Measurements from ENCODE around the gene KLHL41. TPM values are rescaled to one million over a fixed set of nuclear protein-coding genes. Genes with fewer than 3 reads are reported as not detected.

The KLHL41 gene
- total RNA-seq, 1 donor from 2014 or later, result 2.2 TPM

DNA sequence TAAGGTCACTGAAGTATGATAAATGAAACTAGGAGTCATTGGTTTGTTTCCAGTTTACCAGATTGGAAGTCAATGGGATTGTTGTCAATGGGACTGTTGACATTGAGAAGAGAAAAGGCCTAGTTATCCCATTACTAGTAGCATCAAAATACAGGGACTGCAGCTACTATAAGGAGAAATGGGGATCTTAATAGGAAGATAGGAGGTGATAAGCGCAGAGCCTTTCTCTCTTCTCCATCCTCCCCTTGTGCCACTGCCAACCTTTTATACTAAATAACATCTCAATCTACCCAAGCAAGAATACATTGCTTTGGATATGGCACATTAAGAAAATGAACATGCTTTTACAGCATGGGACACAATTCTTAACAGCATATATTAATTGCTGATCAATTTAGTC lies 40.7 kb upstream of the KLHL41 start:
- DNase-seq (ENCODE audit: low spot score), result no peak
- no peaks in the 10 kb centered on the region for H3K9me3 Mint-ChIP-seq (ENCODE audit: low read depth)
- TF ChIP-seq, protein P1, sequence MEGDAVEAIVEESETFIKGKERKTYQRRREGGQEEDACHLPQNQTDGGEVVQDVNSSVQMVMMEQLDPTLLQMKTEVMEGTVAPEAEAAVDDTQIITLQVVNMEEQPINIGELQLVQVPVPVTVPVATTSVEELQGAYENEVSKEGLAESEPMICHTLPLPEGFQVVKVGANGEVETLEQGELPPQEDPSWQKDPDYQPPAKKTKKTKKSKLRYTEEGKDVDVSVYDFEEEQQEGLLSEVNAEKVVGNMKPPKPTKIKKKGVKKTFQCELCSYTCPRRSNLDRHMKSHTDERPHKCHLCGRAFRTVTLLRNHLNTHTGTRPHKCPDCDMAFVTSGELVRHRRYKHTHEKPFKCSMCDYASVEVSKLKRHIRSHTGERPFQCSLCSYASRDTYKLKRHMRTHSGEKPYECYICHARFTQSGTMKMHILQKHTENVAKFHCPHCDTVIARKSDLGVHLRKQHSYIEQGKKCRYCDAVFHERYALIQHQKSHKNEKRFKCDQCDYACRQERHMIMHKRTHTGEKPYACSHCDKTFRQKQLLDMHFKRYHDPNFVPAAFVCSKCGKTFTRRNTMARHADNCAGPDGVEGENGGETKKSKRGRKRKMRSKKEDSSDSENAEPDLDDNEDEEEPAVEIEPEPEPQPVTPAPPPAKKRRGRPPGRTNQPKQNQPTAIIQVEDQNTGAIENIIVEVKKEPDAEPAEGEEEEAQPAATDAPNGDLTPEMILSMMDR (IDR thresholded peaks at IDR 0.05), result no peak
- no peak overlapping the region for H3K27ac Mint-ChIP-seq (ENCODE audit: unreplicated experiment)
- no peaks in the 10 kb centered on the region for H3K27me3 Mint-ChIP-seq (ENCODE audit: low read depth)
- H3K36me3 Mint-ChIP-seq (ENCODE audit: low read depth), result no peaks in the 10 kb centered on the region
- H3K4me1 Mint-ChIP-seq (ENCODE audit: low read depth), result peaks cover 1% of the 10 kb centered on the region
- no peak overlapping the region for H3K4me3 Mint-ChIP-seq (ENCODE audit: unreplicated experiment)

- Mint-ChIP-seq H3K36me3 (ENCODE audit: low read depth) (no peaks in the 10 kb centered on the region), H3K9me3 (ENCODE audit: low read depth) (no peaks in the 10 kb centered on the region), H3K4me3 (ENCODE audit: unreplicated experiment) (no peak overlapping the region), H3K27ac (ENCODE audit: unreplicated experiment) (no peak overlapping the region), H3K27me3 (ENCODE audit: low read depth) (no peaks in the 10 kb centered on the region), H3K4me1 (ENCODE audit: low read depth) (no peaks in the 10 kb centered on the region)
- TF ChIP-seq, protein P1 (IDR thresholded peaks at IDR 0.05), result no peak
- no peak for DNase-seq (ENCODE audit: low spot score)
Measured at GRCh38 chr2:169469952-169470572, 39.4 kb upstream of the KLHL41 start.

DNA sequence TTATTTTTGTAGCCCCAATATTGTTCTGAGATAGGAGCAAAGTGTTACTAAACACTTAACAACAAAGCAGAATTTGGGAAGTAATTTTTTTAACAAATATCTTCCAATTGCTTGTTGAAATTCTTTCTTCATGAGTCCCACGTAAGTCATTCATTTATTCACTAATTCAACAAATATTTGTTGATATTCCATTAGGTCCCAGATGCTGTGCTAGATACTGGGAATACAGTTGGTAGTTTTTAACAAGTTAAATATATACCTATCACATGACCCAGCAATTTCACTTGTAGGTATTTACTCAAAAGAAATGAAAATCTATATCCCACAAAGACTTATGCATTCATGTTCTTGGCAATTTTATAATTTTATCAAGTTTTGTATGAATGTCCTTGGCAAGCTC lies 37.3 kb upstream of the KLHL41 start:
- Mint-ChIP-seq H3K9me3 (ENCODE audit: low read depth) (no peaks in the 10 kb centered on the region), H3K4me3 (ENCODE audit: unreplicated experiment) (no peak overlapping the region), H3K27ac (ENCODE audit: unreplicated experiment) (no peak overlapping the region), H3K4me1 (ENCODE audit: low read depth) (no peaks in the 10 kb centered on the region), H3K27me3 (ENCODE audit: low read depth) (no peaks in the 10 kb centered on the region), H3K36me3 (ENCODE audit: low read depth) (no peaks in the 10 kb centered on the region)
- no peak for DNase-seq (ENCODE audit: low spot score)
- TF ChIP-seq, protein P1 (IDR thresholded peaks at IDR 0.05), result no peak

DNA sequence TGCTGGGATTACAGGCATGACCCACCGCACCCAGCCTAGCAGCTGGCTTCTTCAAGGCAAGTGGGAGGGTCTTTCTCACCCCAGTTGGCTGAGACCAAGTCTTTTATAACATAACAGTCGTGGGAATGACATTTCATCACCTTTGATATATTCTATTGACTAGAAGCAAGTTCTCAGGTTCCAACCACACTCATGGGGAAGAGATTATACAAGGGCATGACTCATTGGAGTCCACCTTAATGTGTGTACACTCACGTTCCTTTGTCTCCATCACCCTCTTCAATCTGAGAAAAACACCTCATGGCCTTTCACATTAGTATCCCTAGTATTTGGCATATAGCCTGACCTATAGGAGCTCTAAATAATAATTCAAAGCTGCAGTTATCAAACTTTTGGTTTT lies 33.0 kb upstream of the KLHL41 start:
- Mint-ChIP-seq H3K27me3 (ENCODE audit: low read depth) (no peaks in the 10 kb centered on the region), H3K27ac (ENCODE audit: unreplicated experiment) (no peak overlapping the region), H3K4me3 (ENCODE audit: unreplicated experiment) (no peak overlapping the region), H3K9me3 (ENCODE audit: low read depth) (no peaks in the 10 kb centered on the region), H3K4me1 (ENCODE audit: low read depth) (peaks cover 18% of the 10 kb centered on the region), H3K36me3 (ENCODE audit: low read depth) (no peaks in the 10 kb centered on the region)
- no peak for DNase-seq (ENCODE audit: low spot score)
- TF ChIP-seq, protein P1 (IDR thresholded peaks at IDR 0.05), result no peak

GRCh38 chr2:169478339-169478738 lies 31.2 kb upstream of the KLHL41 start:
- Mint-ChIP-seq H3K27ac (ENCODE audit: unreplicated experiment) (no peak overlapping the region), H3K36me3 (ENCODE audit: low read depth) (peaks cover 8% of the 10 kb centered on the region), H3K9me3 (ENCODE audit: low read depth) (no peaks in the 10 kb centered on the region), H3K4me3 (ENCODE audit: unreplicated experiment) (peak overlapping the region; percentile 89), H3K4me1 (ENCODE audit: low read depth) (peaks cover 18% of the 10 kb centered on the region), H3K27me3 (ENCODE audit: low read depth) (no peaks in the 10 kb centered on the region)
- TF ChIP-seq, protein P1 (IDR thresholded peaks at IDR 0.05), result no peak
- DNase-seq (ENCODE audit: low spot score), result no peak
